Measurements from ENCODE around the gene SLC6A16.
"Not testable (repeated sequence)": the region's sequence is repeated elsewhere in the genome, so short reads cannot be mapped to it uniquely, and the experiment has no call there.

SLC6A16 gene

DNA sequence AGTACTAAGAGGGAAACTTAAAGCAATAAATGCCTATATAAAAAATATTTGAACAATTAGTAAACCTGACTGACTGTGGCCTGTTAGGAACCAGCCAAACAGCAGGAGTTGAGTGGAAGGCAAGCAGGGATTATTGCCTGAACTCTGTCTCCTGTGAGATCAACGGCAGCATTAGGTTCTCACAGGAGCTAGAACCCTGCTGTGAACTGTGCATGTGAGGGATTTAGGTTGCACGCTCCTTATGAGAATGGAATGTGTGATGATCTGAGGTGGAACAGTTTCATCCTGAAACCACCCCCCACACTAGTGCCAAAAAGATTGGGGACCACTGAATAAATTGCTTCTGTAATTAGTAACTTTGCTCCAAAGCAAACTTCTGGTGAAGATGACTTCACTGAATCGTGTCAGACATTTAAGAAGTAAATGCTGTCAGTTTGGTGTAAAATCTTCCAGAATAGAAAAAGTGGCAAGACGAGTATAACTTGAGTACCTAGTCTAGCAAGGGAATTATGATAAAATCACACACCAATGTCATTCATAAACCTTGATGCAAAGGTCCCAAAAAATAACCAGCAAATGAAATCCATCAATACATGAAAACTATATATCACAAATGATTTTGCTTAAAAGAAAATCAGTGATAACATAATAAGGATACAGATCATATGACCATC lies 53.8 kb downstream of the SLC6A16 start:
- no peak for DNase-seq (ENCODE audit: low spot score)

GRCh38 chr19:49266409-49266808 lies 58.6 kb downstream of the SLC6A16 start:
- DNase-seq (ENCODE audit: low spot score) = not testable (repeated sequence)

DNA sequence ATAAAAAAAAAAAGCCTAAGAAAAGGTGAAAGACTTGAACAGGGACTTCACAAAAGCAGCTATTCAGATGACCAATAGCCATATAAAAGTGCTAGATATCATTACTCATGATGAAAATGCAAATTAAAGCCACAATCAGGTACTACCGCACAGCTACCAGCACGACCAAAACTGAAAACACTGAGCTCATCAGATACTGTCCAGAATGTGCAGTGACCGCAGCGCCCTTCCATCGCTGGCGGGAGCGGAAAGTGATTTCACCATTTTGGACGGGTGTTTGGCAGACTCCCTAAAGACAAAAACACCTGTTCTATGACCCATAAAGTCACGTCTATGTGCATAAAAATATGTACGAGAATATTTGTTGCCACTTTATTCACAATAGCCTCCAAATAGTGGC lies 60.7 kb downstream of the SLC6A16 start:
- no peak for DNase-seq (ENCODE audit: low spot score)

DNA sequence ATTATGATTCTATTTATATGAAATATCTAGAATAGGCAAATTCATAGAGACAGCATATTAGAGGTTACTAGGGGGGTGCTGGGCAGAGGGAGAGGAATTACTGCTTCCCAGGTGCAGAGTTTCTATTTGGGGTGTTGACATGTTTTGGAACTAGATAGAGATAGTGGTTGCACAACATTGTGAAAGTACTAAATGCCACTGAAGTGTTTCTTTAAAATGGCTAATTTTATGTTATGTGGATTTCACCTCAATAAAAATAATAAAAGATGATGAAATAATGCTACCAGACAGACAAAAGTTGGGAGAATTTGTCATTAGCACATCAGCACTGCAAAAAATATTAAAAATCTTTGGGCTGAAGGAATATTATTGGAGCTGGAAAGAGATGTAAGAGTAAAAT lies 63.4 kb downstream of the SLC6A16 start:
- no peak for DNase-seq (ENCODE audit: low spot score)

DNA sequence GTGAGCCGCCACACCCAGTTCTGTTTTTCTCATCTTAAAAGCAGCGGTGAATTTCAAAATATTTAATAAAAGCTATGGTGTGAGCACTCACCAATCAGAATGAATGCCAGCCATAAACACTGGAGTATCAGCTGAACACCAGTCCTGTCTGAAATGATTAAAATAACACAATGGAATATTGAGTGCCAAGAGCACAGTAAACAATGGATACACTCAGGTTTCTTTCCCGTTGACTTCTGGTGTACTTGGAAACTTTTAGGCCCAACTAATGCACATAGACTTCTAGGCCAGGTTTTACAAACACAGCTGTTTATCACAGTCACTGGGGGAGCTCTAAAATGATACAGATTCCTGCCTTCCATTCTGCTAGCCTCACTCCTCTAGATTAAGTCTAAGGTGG lies 68.3 kb downstream of the SLC6A16 start:
- DNase-seq (ENCODE audit: low spot score) = no peak

GRCh38 chr19:49255674-49256073 lies 69.3 kb downstream of the SLC6A16 start:
- no peak for DNase-seq (ENCODE audit: low spot score)

DNA sequence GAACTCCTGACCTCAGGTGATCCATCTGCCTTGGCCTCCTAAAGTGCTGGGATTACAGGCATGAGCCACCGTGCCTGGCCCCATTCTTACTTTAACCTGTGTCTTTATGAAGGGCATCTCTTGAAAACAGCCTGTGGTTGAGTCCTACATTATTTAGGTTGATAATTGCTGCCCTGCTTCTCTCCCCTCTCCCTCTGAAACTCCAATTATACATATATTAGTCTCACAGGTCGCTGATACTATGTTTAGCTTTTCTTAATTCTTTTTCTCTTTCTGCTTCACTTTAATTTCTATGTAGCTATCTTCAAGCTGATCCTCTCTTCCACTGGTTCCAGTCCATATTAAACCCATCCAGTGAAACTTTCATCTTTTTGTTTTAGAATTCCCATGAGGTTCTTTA lies 75.1 kb downstream of the SLC6A16 start:
- no peak for DNase-seq (ENCODE audit: low spot score)

- no peak for DNase-seq (ENCODE audit: low spot score)
Observed at GRCh38 chr19:49247676-49248075, 77.3 kb downstream of the SLC6A16 start.

DNA sequence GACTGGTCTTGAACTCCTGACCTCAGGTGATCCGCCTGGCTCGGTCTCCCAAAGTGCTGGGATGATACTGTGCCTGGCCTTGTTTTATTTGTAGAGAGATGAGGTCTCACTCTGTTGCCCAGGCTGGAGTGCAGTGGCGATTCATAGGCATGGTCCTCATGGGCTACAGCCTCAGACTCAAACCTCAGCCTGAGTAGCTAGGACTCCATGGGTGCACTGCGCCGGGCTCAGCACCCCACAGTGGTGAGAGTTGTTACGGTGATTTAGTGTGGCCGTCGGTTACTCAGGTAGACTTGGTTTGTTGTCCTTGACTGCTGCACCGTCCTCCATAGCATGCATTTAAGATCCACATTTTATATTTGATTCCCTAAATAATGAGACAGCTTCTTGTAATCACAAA lies 80.7 kb downstream of the SLC6A16 start:
- no peak for DNase-seq (ENCODE audit: low spot score)

GRCh38 chr19:49243726-49244125 lies 81.3 kb downstream of the SLC6A16 start:
- DNase-seq (ENCODE audit: low spot score) = no peak

- DNase-seq (ENCODE audit: low spot score) = no peak
Observed at GRCh38 chr19:49243129-49243528, 81.9 kb downstream of the SLC6A16 start.

DNA sequence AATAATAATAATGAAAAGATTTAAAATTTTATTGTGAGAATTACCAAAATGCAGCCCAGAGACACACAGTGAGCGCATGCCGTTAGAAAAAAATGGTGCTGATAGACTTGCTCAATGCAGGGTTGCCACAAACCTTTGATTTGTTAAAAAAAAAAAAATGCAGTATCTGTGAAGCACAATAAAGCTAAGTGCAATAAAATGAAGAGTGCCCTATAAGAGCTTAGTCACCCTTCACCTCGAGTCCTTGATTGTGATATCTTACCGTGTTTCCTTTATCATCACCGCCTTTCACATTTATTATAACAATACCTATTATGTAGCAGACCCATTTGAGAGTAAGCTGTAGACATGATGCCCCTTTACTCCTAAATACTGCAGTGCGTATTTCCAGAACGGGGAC lies 83.2 kb downstream of the SLC6A16 start:
- DNase-seq (ENCODE audit: low spot score) = no peak
